Liver (tissue), 3 donors: ENCODE data around the gene ANK3.

Source experiments
- JUND ChIP-seq, 2 donors: IDR thresholded peaks; 2 replicates each; pipeline ENCODE4 v1.6.1; 2016; ENCODE audit warnings: antibody characterized with exemption in 2 of 2
- RAD21 ChIP-seq, 2 donors: IDR thresholded peaks; 2 replicates each; pipeline ENCODE4 v1.6.1; 2016; ENCODE audit warnings: antibody characterized with exemption in 2 of 2, mild to moderate bottlenecking in 2 of 2
- SP1 ChIP-seq: IDR thresholded peaks from 2 replicates; pipeline ENCODE4 v1.6.1; 2018; ENCODE audit warnings: antibody characterized with exemption, mild to moderate bottlenecking
- TAF1 ChIP-seq: conservative IDR thresholded peaks from 2 replicates; pipeline ENCODE4 v1.6.1; 2016; ENCODE audit warnings: antibody characterized with exemption, mild to moderate bottlenecking
- YY1 ChIP-seq: IDR thresholded peaks from 2 replicates; pipeline ENCODE4 v1.6.1; 2016; ENCODE audit warnings: antibody characterized with exemption, mild to moderate bottlenecking
- TF ChIP-seq, protein P1 (sequence below): fragments of 150-350 bp; IDR thresholded peaks from 2 replicates; pipeline ENCODE4 v1.5.1; 2017; ENCODE audit warnings: improper control_type of control experiment, low read depth, low read length; ENCODE audit not compliant: missing input control
- TF ChIP-seq, protein P2 (sequence below): IDR thresholded peaks from 2 replicates; pipeline ENCODE4 v1.6.1; 2016; ENCODE audit warnings: antibody characterized with exemption
- TF ChIP-seq, protein P3 (sequence below): IDR thresholded peaks from 2 replicates; pipeline ENCODE4 v1.6.1; 2016; ENCODE audit warnings: antibody characterized with exemption, mild to moderate bottlenecking
- donor health status: healthy.
- donor health status: healthy.

DNA sequence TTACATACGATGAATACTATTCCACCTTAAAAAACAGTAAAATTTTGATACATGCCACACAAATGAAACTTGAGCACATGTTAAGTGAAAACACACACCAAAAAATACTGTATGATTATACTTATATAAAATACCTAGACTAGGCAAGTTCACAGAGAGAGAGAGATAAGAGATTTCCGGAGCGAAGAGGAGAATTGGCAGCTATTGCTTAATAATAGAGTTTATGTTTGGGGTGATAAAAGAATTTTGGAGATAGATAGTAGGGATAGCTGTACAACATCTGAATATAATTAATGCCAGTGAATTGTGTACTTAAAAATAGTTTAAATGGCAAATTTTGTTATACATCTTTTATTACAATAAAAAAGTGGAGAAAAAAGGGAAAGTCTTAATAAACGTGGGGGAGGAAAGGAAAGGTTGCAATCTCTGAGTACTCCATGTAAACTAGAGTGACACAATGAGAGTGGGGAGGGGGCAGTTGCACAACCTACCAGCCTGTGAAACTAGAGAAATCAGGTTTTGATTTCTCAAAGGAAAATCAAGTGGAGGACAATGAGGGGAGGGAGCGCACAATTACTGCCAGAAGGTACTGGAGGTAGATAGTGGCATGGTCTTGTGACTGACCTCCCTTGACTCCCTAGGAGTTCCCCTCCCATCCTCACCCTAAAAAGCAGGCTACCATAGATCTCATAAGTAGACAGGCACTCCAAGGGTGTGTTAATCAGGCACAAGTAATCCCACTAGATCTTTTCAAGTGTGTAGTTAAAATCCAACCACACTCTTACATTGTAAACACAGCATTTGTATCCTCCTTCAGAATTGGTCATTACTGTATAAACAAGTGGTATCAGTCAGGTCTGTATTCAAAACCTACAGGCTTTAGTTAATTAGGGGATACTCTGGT lies 31.6 kb upstream of the ANK3 start:
- TF ChIP-seq SP1 (no peak), TAF1 (no peak), RAD21 (IDR thresholded peaks at IDR 0.05) (no peak), YY1 (no peak), JUND (IDR thresholded peaks at IDR 0.05) (no peak)
- TF ChIP-seq, protein P1, sequence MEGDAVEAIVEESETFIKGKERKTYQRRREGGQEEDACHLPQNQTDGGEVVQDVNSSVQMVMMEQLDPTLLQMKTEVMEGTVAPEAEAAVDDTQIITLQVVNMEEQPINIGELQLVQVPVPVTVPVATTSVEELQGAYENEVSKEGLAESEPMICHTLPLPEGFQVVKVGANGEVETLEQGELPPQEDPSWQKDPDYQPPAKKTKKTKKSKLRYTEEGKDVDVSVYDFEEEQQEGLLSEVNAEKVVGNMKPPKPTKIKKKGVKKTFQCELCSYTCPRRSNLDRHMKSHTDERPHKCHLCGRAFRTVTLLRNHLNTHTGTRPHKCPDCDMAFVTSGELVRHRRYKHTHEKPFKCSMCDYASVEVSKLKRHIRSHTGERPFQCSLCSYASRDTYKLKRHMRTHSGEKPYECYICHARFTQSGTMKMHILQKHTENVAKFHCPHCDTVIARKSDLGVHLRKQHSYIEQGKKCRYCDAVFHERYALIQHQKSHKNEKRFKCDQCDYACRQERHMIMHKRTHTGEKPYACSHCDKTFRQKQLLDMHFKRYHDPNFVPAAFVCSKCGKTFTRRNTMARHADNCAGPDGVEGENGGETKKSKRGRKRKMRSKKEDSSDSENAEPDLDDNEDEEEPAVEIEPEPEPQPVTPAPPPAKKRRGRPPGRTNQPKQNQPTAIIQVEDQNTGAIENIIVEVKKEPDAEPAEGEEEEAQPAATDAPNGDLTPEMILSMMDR, result no peak
- TF ChIP-seq, protein P2, sequence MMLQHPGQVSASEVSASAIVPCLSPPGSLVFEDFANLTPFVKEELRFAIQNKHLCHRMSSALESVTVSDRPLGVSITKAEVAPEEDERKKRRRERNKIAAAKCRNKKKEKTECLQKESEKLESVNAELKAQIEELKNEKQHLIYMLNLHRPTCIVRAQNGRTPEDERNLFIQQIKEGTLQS, result no peak
- TF ChIP-seq, protein P3, sequence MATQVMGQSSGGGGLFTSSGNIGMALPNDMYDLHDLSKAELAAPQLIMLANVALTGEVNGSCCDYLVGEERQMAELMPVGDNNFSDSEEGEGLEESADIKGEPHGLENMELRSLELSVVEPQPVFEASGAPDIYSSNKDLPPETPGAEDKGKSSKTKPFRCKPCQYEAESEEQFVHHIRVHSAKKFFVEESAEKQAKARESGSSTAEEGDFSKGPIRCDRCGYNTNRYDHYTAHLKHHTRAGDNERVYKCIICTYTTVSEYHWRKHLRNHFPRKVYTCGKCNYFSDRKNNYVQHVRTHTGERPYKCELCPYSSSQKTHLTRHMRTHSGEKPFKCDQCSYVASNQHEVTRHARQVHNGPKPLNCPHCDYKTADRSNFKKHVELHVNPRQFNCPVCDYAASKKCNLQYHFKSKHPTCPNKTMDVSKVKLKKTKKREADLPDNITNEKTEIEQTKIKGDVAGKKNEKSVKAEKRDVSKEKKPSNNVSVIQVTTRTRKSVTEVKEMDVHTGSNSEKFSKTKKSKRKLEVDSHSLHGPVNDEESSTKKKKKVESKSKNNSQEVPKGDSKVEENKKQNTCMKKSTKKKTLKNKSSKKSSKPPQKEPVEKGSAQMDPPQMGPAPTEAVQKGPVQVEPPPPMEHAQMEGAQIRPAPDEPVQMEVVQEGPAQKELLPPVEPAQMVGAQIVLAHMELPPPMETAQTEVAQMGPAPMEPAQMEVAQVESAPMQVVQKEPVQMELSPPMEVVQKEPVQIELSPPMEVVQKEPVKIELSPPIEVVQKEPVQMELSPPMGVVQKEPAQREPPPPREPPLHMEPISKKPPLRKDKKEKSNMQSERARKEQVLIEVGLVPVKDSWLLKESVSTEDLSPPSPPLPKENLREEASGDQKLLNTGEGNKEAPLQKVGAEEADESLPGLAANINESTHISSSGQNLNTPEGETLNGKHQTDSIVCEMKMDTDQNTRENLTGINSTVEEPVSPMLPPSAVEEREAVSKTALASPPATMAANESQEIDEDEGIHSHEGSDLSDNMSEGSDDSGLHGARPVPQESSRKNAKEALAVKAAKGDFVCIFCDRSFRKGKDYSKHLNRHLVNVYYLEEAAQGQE, result no peak
